Measurements from ENCODE around the gene MYO5C. TPM values are rescaled to one million over a fixed set of nuclear protein-coding genes. Genes with fewer than 3 reads are reported as not detected.

MYO5C gene
- total and polyA plus RNA-seq, 2 of the 13 experiments (the other 11 are each of a cell fraction or from before 2014, with no cell fraction given), result 15.7 to 23.7 TPM

DNA sequence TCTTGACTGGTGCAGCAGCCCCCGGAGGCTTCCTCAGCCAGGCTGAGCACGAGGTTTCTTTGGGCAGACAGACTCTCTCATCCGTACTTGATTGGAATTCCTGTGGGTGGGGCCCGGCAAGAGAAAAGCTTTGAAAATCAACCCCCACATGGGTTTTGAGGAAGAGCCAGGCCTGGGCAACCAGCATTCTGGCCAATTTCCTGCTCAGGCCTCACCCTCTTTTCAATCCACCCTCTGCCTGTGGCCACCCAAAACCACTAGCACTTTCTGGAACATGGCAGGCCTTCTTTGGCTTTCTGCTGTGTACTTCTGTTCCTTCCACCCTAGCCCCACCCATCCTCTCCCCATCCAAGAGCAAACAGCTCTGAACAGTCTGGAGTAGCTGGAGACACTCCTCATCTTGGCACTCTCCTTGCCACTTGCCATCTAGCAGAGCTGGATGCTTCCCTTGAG is 5.9 kb downstream of the MYO5C start:
- peaks cover 71% of the 10 kb centered on the region for H3K4me1 ChIP-seq (ENCODE audit: insufficient read depth, low read length)
- in situ Hi-C loops (cut with HindIII; ENCODE audit: extremely low pct_ligation_motif_present, low pct_unique_long_range_greater_than_20kb) (no loop called here), intact Hi-C loops (cut with micrococcal nuclease; ENCODE audit: unreplicated experiment) (no loop called here)
- 0 out of 2 replicates have a peak overlapping the region, but pooled peaks have one; percentile 64 for H3K9ac ChIP-seq (ENCODE audit: insufficient read depth, low read depth, low read length)
- ChIA-PET CTCF (ENCODE audit: low intra/inter-chr PET ratio, low total read pairs) (no interaction called here), POLR2A (interaction anchor here (1.7 kb wide), 1 partner anchor 8 kb away, joined by 5 read pairs; no protein-coding TSS in a partner anchor)
- no peak for ATAC-seq
- DNase-seq (ENCODE audit: low spot score), result no peak
- H2AFZ ChIP-seq (ENCODE audit: low read length), result no peak overlapping the region
- no peaks in the 10 kb centered on the region for H4K20me1 ChIP-seq (ENCODE audit: insufficient read depth, low read length)
- peak overlapping the region; percentile 79 for H3K4me2 ChIP-seq (ENCODE audit: low read depth, low read length)
- no peaks in the 10 kb centered on the region for H3K9me3 ChIP-seq (ENCODE audit: low read length)
- peaks cover 0 to 7% of the 10 kb centered on the region in 2 experiments; a peak in 1 of 5 replicates for H3K36me3 ChIP-seq (replicated peaks in 1 of 2; ENCODE audit: control insufficient read depth in 1 of 2, insufficient read depth in 2 of 2, low read length in 2 of 2)
- 53% methylated on average over 4 of the region's 4 CpGs for WGBS (ENCODE audit: low lambda C conversion rate)
- no peak overlapping the region for H3K4me3 ChIP-seq (replicated peaks in 1 of 3; ENCODE audit: insufficient read depth in 1 of 3, low read depth in 2 of 3, low read length in 3 of 3)
- H3K79me2 ChIP-seq (ENCODE audit: insufficient read depth, low read length), result peaks cover 47% of the 10 kb centered on the region
- TF ChIP-seq, protein P1, sequence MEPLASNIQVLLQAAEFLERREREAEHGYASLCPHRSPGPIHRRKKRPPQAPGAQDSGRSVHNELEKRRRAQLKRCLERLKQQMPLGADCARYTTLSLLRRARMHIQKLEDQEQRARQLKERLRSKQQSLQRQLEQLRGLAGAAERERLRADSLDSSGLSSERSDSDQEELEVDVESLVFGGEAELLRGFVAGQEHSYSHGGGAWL (CRISPR knock-in tag; IDR thresholded peaks at IDR 0.05), result no peak
- no peak for TF ChIP-seq ATF7 (IDR thresholded peaks at IDR 0.05)
- TF ChIP-seq ATF7 (CRISPR knock-in tag; IDR thresholded peaks at IDR 0.05), result no peak
- TF ChIP-seq ZNF556 (CRISPR knock-in tag; IDR thresholded peaks at IDR 0.05; ENCODE audit: borderline replicate concordance), result no peak
- TF ChIP-seq ZNF782 (CRISPR knock-in tag; IDR thresholded peaks at IDR 0.05; ENCODE audit: borderline replicate concordance), result no peak
- no peak for TF ChIP-seq ZNF577 (CRISPR knock-in tag; IDR thresholded peaks at IDR 0.05; ENCODE audit: borderline replicate concordance, low read depth)
- TF ChIP-seq TAF1 (CRISPR knock-in tag; IDR thresholded peaks at IDR 0.05), result no peak
- TF ChIP-seq DMAP1 (CRISPR knock-in tag; IDR thresholded peaks at IDR 0.05), result no peak
- TF ChIP-seq PHF21A (CRISPR knock-in tag; IDR thresholded peaks at IDR 0.05), result no peak
- no peak for FAIRE-seq
- H3K27me3 ChIP-seq (ENCODE audit: control insufficient read depth in 1 of 2, insufficient read depth in 2 of 2, low read length in 2 of 2), result no peaks in the 10 kb centered on the region
- H3K27ac ChIP-seq (ENCODE audit: extremely low read length, insufficient read depth, low read length), result peak overlapping the region; percentile 92
- no TSS peak for BruUV-seq (replicated peaks)

DNA sequence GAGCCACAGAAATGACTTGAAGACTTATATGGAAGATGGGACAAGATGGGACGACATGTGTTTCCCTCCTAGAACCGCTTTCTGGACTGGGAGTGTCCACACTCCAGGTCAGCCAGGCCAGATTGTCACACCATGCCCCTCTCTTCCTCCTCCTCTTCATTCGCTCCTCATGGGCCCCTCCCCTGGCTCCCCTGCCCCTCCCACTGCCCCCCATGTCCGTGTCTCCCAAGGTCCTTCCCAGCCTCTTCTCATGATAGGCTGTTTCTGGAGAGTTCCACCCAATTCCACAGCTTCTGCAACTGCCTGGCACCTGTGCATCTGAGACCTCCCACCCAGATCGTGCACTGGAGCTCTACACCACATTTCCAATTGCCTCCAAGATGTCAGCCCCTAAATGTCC is 6.6 kb downstream of the MYO5C start:
- Histone ChIP-seq H3K36me3 (replicated peaks in 1 of 2; ENCODE audit: control insufficient read depth in 1 of 2, insufficient read depth in 2 of 2, low read length in 2 of 2) (peaks cover 0 to 7% of the 10 kb centered on the region in 2 experiments; a peak in 1 of 5 replicates), H3K9me3 (ENCODE audit: low read length) (no peaks in the 10 kb centered on the region), H3K27ac (ENCODE audit: extremely low read length, insufficient read depth, low read length) (peak overlapping the region; percentile 92), H3K4me1 (ENCODE audit: insufficient read depth, low read length) (peaks cover 64% of the 10 kb centered on the region), H3K4me3 (replicated peaks in 1 of 3; ENCODE audit: insufficient read depth in 1 of 3, low read depth in 2 of 3, low read length in 3 of 3) (peak overlapping the region in 2 of 3 experiments; percentile 8 to 62; a peak in 3 of 6 replicates), H4K20me1 (ENCODE audit: insufficient read depth, low read length) (no peaks in the 10 kb centered on the region), H3K9ac (ENCODE audit: insufficient read depth, low read depth, low read length) (peak overlapping the region; percentile 64), H3K4me2 (ENCODE audit: low read depth, low read length) (peak overlapping the region; percentile 79), H3K27me3 (ENCODE audit: control insufficient read depth in 1 of 2, insufficient read depth in 2 of 2, low read length in 2 of 2) (no peaks in the 10 kb centered on the region), H2AFZ (ENCODE audit: low read length) (no peak overlapping the region), H3K79me2 (ENCODE audit: insufficient read depth, low read length) (peaks cover 40% of the 10 kb centered on the region)
- no peak for FAIRE-seq
- ChIA-PET CTCF (ENCODE audit: low intra/inter-chr PET ratio, low total read pairs) (no interaction called here), POLR2A (interaction anchor here (0.7 to 1.7 kb wide), 9 partner anchors 11 to 1164 kb away, joined by 3 to 7 read pairs (median 3); partner anchors contain the start of gene ARPP19)
- ATAC-seq, result no peak; the same call in 1 of the 3 replicates
- no TSS peak for BruUV-seq (replicated peaks)
- 47% methylated on average over 5 of the region's 5 CpGs for WGBS (ENCODE audit: low lambda C conversion rate)
- intact Hi-C loops (cut with micrococcal nuclease; ENCODE audit: unreplicated experiment) (no loop called here), in situ Hi-C loops (cut with HindIII; ENCODE audit: extremely low pct_ligation_motif_present, low pct_unique_long_range_greater_than_20kb) (no loop called here)
- DNase-seq (ENCODE audit: low spot score), result no peak
- TF ChIP-seq ZNF329 (CRISPR knock-in tag; IDR thresholded peaks at IDR 0.05; ENCODE audit: low read depth) (no peak), ZNF816 (CRISPR knock-in tag; IDR thresholded peaks at IDR 0.05; ENCODE audit: borderline replicate concordance) (no peak), ZNF790 (CRISPR knock-in tag; IDR thresholded peaks at IDR 0.05; ENCODE audit: borderline replicate concordance) (0 out of 2 replicates have a peak, but pooled peaks have one; percentile 10), SAFB2 (CRISPR knock-in tag; IDR thresholded peaks at IDR 0.05; ENCODE audit: borderline replicate concordance, low read depth) (no peak), ZNF605 (CRISPR knock-in tag; IDR thresholded peaks at IDR 0.05) (peak; percentile 5; the same call in 1 of the 2 replicates)
- TF ChIP-seq, protein P2, sequence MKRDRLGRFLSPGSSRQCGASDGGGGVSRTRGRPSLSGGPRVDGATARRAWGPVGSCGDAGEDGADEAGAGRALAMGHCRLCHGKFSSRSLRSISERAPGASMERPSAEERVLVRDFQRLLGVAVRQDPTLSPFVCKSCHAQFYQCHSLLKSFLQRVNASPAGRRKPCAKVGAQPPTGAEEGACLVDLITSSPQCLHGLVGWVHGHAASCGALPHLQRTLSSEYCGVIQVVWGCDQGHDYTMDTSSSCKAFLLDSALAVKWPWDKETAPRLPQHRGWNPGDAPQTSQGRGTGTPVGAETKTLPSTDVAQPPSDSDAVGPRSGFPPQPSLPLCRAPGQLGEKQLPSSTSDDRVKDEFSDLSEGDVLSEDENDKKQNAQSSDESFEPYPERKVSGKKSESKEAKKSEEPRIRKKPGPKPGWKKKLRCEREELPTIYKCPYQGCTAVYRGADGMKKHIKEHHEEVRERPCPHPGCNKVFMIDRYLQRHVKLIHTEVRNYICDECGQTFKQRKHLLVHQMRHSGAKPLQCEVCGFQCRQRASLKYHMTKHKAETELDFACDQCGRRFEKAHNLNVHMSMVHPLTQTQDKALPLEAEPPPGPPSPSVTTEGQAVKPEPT (CRISPR knock-in tag; IDR thresholded peaks at IDR 0.05; ENCODE audit: low read depth), result no peak
